GM18511 (cell line): ENCODE results near the gene PARP4.
"Not testable (repeated sequence)": the region's sequence is repeated elsewhere in the genome, so short reads cannot be mapped to it uniquely, and the experiment has no call there.

ENCODE experiments used
- ATAC-seq: cut with Tn5 transposase; IDR thresholded peaks from one replicate; pipeline ENCODE4 v1.9.1; 2021; ENCODE audit warnings: mild to moderate bottlenecking, moderate library complexity; ENCODE audit not compliant: unreplicated experiment

The PARP4 gene

DNA sequence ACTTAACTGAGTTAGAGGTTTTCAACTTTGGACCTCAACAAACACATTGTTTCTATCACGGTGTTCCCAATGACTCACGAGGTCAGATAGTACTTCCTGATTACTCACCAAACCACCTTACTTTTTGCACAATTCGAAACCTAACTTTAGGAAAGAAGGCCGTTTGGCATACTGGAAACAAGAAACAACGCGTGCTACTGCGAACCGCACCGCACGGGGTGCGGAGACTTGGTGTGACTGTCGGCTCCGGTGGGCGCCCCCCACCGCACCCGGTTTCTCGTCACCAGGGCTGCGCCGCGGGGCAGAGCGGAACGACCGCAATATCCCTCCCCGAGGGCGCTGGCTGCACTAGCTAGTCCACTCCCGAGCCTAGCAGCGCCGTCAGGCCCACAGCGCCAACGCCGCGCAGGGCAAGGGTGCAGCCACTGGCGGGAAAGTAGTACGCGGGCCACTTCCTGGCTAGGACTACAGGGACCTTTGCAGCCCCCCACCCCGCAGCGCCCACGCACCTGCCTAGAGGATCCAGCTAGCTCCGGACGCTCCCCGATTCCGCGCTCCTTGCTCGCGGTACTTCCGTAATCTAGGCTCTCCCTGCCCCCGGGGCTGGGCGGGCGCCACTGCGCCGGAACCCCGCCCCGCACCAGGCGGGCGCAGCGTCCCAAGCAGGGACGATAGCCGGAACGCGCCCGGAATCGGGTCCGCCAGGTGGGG lies at the start of gene PARP4:
Gene PARP4 (minus strand): TSS at position 582 of the 711 bp plus-strand sequence. CDS start 9,002 bp downstream, outside the sequence.
- ATAC-seq: peak; percentile 71

DNA sequence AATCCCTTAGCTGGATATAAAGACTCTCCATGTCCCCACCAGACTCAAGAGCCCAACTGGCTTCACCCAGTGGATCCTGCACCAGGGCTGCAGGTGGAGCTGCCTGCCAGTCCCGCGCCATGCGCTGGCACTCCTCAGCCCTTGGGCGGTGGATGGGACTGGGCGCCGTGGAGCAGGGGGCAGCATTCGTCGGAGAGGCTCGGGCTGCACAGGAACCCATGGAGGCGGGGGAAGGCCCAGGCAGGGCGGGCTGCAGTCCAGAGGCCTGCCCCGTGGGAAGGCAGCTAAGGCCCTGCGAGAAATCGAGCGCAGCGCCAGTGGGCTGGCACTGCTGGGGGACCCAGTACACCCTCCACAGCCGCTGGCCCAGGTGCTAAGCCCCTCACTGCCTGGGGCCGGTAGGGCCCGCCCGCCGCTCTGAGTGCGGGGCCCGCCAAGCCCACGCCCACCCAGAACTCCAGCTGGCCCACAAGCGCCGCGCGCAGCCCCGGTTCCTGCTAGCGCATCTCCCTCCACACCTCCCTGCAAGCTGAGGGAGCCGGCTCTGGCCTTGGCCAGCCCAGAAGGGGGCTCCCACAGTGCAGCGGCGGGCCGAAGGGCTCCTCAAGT lies 48.1 kb upstream of the PARP4 start:
- ATAC-seq: not testable (repeated sequence)

DNA sequence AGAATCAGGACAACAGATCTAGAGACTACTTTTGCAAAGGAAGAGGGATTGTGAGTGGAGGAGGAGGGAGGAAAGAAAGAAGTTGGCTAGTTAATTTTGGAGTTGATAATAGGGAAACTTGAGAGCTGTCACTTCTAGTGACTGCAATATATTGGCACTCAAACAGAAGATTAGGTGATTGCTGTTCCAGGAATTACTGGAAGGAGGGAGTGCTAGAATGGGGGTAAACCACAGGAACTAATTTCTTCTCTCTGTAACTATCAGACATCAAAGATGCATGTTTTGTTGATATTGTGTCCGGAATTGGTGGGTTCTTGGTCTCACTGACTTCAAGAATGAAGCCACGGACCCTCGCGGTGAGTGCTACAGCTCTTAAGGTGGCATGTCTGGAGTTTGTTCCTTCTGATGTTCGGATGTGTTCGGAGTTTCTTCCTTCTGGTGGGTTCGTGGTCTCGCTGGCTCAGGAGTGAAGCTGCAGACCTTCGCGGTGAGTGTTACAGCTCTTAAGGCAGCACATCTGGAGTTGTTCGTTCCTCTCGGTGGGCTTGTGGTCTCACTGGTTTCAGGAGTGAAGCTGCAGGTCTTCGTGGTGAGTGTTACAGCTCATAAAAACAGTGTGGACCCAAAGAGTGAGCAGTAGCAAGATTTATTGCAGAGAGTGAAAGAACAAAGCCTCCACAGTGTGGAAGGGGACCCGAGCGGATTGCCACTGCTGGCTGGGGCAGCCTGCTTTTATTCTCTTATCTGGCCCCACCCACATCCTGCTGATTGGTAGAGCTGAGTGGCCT lies 47.0 kb upstream of the PARP4 start:
- not testable (repeated sequence) for ATAC-seq

DNA sequence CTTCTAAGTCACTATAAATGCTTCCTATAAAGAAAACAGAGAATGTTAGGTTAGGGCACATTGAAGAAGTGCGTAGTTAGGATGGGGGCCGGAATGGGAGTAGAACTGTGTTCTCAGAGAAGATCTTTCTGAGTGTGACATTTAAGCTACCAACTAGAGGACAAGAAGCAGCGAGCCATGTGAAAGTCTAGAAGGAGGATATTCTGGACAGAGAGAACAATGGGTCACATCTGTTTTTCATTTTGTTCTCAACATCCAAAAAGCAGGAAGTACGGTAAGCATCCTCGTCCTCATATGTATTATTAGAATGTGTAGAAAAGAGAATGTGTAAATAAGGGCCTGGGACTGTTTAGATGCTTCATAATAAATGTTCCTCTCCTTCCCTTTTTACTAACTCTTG lies 44.5 kb upstream of the PARP4 start:
- ATAC-seq: no peak

DNA sequence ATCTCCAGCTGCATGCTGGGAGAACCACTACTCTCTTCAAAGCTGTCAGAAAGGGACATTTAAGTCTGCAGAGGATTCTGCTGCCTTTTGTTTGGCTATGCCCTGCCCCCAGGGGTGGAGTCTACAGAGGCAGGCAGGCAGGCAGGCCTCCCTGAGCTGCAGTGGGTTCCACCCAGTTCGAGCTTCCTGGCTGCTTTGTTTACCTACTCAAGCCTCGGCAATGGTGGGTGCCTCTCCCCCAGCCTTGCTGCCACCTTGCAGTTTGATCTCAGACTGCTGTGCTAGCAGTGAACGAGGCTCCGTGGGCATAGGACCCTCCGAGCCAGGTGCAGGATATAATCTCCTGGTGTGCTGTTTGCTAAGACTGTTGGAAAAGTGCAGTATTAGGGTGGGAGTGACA lies 41.3 kb upstream of the PARP4 start:
- not testable (repeated sequence) for ATAC-seq

DNA sequence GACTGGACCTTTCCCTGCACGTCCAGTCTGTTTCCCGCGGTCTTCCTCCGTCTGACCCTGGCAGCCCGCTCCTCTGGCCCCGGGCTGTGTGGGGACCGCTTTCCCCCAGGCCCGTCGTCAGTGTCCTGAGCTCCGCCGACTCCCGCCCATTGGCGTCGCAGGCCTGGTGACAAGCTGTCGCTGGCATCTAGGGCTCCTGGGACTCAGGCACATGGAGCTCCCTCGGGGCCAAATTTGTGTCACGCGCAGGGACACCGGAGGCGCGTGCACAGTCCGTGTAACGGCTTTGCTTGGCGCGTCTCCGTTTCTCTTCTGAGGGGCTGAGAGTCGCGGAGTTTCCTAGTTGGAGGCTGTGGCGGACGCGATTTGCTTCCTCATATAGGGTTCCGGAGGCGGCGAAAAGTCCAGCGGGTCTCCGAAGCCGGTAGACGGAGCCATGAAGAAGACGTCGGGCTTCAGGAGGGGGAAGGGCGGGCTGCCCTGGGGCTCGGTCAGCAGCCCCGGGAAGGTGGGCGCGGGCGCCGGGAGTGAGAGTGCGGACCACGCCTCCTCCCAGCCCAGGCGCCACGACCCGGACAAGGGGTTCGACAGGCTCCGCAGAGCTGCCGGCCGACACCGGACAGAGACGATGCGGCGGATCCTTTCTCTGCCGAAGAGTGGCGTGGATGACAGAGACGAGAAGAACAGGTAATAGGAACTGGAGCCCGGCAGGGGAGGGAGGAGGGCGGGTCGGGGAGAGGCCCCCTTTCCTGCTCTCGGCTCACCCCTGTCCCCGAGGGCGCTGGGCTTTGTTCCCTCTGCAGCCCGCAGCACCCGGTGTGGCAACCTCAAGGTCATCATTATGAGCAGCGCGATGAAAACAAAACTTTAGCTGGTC lies 29.1 kb upstream of the PARP4 start:
- not testable (repeated sequence) for ATAC-seq

DNA sequence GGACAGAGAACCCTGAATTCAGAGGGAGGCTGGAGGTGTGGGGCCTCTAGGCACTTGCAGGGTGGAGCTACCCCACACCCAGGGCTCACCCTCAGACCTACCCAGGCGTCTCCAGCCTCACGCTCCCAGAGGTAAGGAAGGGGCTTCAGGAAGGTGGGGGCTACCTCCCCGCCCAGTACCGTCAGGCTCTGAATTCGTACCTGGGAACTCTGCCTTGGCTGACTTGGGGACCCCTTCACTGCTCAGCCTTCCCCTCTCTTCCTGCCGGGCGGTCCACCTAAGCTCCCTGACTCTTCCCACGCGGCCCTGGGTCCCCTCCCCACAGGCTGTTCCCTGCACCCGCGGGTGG lies 28.5 kb upstream of the PARP4 start:
- ATAC-seq: no peak

DNA sequence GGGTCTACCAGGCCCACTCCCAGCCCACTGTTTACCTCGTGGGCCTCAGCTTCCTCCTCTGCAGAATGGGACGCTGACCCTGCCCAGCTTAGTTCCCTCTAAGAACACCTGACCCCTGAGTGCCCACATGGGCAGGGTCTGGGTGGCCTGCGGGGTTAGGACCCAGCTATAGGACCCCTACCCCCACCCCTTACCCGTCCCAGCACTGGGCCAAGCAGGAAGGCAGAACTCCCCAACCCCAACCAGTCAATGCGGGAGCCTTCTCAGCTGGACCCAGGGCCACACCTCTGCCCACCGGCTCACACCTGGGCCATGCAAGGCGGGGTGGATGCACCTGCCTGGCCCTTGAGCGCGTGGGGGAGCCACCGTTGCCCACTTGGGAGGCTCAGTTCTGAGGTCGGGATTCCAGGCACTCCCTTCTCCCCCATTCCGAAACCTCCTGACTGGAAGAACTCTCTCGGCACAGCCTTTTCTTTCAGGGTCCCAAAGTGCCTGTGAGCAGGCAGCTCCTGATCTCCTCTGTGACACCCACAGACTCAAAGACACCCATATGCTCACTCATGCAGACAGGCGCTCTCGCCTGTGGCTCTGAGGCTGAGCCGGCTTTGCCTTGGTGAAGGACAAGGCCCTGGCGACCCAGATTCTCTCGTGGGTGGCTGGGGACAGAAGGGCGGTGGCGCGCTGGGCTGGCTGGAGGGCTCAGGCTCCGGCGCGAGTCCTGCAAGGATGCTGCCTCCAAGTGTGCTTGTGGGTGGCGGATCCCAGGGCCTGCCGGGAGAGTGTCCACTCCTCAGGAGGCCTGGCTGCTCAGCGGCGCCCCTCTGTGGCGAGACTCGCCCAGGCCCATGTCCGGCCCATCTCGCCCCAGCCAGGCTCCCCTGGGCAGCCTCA lies 27.9 kb upstream of the PARP4 start:
- no peak for ATAC-seq

DNA sequence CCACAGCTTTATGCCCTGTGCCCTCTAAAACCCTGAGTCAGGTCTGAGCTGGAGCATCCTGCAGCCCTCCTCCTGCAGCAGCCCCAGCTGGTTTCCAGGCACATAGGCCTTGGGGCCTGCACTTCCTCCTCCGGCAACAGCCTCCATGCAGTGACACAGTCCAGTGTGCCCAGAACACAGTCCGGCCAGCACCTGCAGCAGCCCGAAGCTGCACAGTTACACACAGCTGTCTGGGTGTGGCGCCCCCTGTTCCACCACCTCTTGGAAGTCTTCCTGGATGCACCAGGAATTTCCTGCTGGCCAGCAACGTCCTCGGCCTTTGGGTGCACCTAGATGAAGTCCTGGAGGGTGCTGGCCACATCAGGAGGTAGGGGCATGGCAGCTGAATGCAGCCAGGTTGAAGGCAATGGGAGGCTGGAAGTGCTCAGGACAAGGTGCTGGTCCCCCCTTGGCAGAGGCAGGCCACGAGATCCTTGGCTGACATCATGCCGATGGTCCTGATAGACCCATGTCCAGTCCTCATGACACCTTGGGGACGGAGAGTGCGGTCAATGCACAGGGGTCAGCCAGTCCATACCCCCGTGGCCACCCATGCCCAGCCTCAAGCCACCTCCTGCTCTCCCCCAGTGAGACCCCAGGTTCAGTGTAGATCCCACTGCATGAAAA lies 27.1 kb upstream of the PARP4 start:
- no peak for ATAC-seq

DNA sequence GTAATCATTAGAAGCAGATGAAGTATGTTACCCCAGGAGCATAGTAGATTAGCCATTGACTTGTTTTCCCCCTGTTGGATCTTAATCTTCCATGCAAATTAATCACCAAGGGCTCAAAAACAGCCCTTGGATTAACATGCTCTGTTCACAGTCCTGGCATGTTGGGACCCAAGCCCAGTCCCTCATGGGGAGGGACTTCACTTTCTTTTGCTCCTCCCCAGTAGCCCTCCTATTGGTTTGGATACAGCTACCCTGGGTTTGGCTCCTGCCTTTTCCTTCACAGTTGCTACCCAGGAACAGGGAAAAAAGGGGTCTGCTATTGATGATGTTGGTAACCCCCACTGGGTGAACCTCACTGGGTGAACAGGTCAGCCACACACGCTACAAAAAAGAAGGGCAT lies 16.9 kb upstream of the PARP4 start:
- no peak for ATAC-seq

DNA sequence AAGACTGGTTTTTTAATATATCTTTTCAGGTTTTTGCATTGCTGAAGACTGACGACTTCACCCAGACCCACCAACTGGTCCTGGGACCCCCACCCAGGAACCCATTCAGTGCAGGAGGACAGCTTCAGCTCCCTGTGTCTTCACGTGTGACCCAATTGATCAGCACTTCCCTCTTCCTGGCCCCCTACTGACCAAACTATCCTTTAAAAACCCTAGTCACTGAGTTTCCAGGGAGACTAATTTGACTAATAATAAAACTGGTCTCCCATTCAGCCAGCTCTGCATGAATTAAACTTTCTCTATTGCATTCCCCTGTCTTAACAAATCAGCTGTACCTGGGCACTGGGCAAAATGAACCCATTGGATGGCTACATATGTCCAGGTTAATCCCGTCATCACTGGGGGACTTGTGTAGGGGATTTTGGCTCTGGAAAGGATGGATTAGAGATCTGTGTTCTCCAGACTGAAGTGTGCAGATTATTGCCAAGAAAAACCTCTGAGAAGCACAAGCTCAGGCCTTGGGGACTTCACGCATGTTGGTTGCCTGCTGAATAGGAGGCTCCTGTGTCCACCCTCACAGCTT lies 16.3 kb upstream of the PARP4 start:
- no peak for ATAC-seq

DNA sequence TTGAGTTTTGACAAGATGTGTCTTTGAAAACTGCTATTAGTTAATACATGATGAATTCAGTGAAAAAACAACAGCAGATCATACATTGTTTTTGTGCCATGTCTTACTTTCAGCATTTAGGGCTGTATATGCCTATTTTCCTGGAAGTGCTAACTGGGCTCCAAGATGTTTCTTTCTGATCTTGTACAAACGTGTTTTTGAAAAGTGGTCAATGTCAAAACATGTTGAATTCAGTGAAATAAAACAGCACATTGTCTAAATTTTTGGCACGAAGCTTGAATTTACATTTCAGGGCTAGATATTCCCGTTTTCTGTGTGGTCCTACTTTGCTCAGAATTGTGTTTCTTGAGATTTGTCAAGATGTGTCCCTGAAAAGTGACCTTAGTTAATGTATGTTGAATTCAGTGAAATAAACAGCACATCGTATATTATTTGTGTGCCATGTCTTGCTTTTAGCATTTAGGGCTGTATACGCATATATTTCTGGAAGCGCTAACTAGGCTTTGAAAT lies 14.7 kb upstream of the PARP4 start:
- ATAC-seq: no peak

DNA sequence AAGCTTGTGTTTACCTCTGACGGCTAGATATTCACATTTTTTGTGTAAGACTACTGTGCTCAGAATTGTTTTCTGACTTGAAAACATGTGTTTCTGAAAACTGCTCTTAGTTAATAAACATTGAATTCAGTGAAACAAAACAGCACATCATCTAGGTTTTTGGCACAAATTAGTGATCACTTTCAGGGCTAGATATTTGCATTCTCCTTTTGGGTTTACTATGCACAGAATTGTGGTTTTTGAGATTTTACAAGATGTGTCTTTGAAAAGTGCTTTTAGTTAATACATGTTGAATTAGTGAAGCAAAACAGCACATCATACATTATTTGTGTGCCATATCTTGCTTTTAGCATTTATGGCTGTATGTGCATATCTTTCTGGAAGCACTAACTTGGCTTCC lies 8.2 kb upstream of the PARP4 start:
- no peak for ATAC-seq

DNA sequence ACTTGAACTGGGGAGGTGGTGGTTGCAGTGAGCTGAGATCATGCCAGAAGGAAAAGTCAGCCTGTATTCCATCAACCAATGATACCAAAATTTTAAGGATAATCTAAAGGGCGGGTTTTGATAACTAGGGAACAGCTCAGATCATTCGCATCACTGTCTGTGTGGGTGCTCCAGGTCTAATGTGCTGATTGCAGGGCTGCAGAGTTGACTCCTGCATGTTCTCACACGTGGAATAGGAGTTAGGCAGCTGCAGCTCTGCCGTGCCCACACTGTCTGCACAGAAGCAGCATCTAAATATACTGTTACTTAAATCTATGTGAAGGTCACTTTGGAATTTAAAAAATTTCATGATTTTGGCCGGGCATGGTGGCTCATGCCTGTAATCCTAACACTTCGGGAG lies 4.3 kb upstream of the PARP4 start:
- no peak for ATAC-seq

DNA sequence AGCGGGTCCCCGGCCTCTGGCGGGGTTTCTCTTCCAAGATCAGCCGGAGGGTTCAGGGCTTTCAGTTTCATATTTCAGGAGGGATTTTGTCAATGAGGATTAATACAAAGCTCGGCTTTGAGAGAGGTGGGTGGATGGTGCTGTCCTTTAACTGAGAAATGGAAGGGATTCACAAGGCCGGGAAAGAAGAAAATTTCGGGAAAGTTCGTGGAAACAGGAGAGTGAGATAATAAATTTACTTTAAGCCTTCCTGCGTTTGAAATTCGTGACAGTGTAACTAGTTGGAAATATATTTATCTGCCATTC lies 283 bp upstream of the PARP4 start:
- ATAC-seq: no peak

DNA sequence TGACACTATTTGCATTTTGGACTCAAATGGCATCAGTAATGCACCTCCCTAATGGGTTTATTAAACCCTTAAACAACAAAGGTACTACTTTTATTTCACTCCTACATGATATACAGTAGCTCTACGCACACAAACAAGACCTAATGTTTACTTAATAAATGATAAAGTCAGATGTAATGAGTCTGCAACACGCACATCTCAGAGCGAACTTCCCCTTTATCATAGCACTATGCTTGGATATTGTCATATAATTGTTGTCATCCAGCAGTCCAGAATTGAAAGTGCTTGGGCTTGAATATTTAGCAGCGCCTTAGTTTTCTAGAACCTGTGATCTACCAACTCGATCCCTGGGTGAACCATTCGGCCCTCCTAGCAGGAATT lies 772 bp downstream of the PARP4 start:
- ATAC-seq: peak; percentile 6

DNA sequence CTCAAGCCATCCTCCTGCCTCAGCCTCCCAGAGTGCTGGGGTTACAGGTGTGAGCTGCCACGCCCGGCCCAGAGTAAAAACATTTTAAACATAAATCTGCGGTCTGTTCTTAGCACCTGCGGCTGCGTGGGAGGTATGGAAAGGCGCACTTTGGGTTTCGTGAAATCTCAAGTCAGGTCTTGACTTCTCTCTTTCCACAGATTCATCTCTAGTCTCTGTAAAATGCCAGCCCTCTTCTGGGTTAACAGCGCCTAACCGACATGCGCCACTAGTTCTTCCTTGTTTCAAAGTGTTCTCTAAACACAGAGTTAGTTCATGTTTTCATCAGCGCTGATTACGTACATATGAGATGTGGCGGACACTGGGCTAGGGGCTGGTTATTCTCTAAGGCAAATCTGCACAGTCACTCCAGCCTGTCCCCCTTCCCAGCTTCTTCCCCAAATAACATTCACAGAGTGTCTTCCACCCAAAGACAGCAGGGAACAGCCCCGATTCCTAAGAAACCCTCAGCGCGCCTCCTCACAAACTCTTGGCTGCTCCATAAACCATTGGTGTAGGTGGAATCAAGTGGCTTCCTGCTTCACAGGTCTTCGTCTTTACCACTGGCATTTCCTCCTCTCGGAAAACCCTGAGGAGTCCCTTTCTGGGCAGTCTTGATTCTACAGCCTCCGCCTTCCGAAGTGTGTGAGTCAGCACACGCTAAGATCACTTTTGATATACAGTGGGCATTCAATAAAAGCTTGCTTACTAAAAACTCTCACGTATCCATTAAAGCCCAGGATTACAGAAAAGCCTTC lies 1.4 kb downstream of the PARP4 start:
- ATAC-seq: peak; percentile 60

DNA sequence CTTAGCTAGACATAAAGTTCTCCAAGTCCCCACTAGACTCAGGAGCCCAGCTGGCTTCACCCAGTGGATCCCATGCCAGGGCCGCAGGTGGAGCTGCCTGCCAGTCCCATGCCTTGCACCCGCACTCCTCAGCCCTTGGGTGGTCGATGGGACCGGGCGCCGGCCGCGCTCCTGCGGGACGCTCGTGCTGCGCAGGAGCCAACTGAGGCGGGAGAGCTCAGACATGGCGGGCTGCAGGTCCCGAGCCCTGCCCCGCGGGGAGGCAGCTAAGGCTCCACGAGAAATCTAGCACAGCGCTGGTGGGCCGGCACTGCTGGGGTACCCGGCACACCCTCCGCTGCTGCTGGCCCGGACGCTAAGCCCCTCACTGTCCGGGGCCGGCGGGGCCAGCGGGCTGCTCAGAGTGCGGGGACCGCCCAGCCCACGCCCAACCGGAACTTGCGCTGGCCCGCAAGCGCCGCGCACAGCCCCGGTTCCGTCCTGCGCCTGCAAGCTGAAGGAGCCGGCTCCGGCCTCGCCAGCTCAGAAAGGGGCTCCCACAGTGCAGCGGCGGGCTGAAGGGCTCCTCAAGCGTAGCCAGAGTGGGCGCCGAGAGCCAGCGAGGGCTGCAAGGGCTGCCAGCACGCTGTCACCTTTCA lies 5.8 kb downstream of the PARP4 start:
- no peak for ATAC-seq
